Neural progenitor cell (in vitro differentiated cells): ENCODE results near the gene SEMA4D.

Experiments used
- EZH2 ChIP-seq: fragments of 200-600 bp; sonication (generic); IDR thresholded peaks from 2 replicates; pipeline ENCODE4 v1.6.1; 2017; ENCODE audit warnings: antibody characterized with exemption, mild to moderate bottlenecking, moderate library complexity
- EZH2phosphoT487 ChIP-seq: fragments of 200-600 bp; sonication (generic); IDR thresholded peaks from 2 replicates; pipeline ENCODE4 v1.6.1; 2017; ENCODE audit warnings: antibody characterized with exemption
- TF ChIP-seq, protein P1 (sequence below): fragments of 200-600 bp; sonication (generic); IDR thresholded peaks from 2 replicates; pipeline ENCODE4 v1.5.1; 2017; ENCODE audit warnings: antibody characterized with exemption, mild to moderate bottlenecking

DNA sequence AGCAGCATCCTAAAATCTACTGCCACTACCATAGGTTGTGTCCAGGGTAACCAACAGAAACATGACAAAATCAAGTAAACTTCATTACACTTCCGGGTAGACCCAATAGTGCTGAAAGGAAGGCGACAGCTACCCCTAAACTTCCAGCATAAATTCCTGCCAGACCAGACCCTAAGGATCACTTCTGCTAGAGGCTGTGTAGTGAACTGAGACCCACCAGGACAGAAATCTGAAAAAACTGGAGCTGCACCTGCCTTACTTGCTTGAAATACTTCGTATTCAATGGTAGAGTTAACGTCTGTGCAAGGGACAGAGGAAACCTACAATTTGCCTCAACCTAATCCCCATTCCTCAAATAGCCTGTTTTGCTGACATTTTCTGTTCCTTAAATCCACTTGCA, 180.6 kb downstream of the SEMA4D start:
- TF ChIP-seq, protein P1, sequence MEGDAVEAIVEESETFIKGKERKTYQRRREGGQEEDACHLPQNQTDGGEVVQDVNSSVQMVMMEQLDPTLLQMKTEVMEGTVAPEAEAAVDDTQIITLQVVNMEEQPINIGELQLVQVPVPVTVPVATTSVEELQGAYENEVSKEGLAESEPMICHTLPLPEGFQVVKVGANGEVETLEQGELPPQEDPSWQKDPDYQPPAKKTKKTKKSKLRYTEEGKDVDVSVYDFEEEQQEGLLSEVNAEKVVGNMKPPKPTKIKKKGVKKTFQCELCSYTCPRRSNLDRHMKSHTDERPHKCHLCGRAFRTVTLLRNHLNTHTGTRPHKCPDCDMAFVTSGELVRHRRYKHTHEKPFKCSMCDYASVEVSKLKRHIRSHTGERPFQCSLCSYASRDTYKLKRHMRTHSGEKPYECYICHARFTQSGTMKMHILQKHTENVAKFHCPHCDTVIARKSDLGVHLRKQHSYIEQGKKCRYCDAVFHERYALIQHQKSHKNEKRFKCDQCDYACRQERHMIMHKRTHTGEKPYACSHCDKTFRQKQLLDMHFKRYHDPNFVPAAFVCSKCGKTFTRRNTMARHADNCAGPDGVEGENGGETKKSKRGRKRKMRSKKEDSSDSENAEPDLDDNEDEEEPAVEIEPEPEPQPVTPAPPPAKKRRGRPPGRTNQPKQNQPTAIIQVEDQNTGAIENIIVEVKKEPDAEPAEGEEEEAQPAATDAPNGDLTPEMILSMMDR: no peak
- TF ChIP-seq EZH2: no peak
- no peak for TF ChIP-seq EZH2phosphoT487
